CD4-positive, alpha-beta T cell treated with Interleukin-1 beta for 1 hour (primary cell): ENCODE measurements around the gene LYSET.
"Not testable (repeated sequence)": the region's sequence is repeated elsewhere in the genome, so short reads cannot be mapped to it uniquely, and the experiment has no call there.

Experiments used
- DNase-seq, 2 donors: peaks; one replicate each; pipeline ENCODE4 v3.0.0-alpha.2; 2020 to 2022

LYSET gene

DNA sequence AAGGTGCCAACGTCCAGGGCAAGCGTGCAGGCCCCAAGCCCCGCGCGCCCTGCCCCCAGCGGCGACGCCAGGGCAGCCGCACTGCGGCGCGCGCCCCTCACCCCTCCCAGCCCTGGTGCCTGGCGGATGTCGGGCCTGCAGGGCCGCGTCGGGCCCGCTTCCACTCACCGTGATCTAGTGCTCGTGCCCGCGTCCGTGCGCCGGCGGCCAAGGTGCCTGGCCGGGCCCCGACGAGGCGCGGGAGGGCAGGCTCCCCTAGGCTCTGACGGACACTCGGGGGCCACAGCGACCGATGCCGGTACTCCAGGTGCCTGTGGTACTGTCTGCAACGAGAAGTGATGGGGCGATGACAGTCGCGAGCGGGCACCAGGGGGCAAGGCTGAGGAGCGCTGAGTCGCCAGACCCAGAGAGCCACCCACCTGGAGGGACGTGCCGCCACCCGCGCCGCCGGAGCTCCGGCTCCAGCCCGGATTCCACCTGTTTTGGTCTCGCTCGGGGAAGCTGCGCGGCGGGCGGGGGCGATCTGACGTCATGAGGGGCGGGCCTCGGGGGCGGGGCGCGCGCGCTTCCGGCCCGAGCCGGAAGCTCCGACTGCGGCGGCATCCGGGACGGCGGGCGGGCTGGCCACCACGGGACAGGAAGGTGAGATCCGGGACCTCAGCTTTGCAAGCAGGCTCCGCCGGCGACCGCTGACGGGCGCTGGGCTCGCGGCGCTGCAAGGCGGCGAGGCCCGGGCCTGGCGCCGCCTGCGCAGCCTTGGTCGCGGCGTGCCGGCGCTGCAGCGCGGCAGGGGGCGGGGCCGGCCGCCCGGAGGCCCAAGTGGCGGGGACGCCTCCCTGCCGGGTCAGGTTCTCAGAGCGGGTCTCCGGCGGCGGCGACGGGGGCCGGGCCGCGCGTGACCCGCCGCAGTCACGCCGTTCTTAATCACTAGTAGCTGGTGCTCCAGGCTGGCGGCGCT is at the start of gene LYSET, which contains the start of gene MOAP1:
TSS of gene LYSET (plus strand) at position 927 of the 958 bp plus-strand sequence. CDS start 89 bp downstream, outside the sequence.
TSS of gene MOAP1 (minus strand) at position 507 of the 958 bp plus-strand sequence. CDS start 655 bp downstream, outside the sequence.
- DNase-seq = peak; percentile 94 to 95

GRCh38 chr14:93135399-93135798 is 49.7 kb upstream of the LYSET start:
- DNase-seq = no peak

GRCh38 chr14:93136009-93136408 is 49.1 kb upstream of the LYSET start:
- DNase-seq = no peak

DNA sequence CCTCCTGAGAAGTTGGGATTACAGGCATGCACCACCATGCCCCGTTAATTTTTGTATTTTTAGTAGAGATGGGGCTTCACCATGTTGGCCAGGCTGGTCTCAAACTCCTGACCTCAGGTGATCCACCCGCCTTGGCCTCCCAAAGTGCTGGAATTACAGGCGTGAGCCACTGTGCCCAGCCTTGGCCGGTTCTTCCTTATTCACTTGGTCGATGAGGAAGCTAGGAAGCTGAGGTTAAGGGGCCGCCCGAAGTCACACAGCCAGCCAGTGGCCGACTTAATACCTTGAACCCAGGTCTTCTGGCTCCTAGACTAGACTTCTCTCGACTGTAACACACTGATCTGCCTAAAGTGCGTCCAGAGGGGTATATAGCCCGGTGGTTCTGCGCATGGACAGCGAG is 48.6 kb upstream of the LYSET start:
- not testable (repeated sequence) for DNase-seq

- DNase-seq = no peak
Observed at GRCh38 chr14:93137864-93138263, 47.3 kb upstream of the LYSET start.

GRCh38 chr14:93142854-93143652 is 42.1 kb upstream of the LYSET start:
- DNase-seq = no peak

DNA sequence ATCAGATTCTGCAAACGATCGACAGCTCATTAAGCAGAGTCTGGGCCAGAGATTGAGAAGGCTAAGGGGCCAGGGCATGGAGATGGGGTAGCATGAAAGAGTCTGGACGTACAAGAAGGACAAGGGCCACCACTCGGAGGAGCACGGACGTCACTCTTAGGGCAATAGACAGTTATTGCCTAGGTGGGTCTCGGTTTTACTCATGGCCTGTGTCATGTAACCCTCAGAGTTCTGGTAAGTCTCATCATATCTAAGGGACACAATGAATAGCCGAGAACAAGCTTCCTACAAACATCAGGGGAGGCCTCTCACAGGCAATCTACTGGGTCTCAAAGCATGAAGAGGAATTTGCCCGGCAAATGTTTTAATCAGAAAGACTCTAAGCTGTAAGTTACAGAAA is 39.0 kb upstream of the LYSET start:
- no peak for DNase-seq

- no peak for DNase-seq
Observed at GRCh38 chr14:93148979-93149378, 36.1 kb upstream of the LYSET start.

DNA sequence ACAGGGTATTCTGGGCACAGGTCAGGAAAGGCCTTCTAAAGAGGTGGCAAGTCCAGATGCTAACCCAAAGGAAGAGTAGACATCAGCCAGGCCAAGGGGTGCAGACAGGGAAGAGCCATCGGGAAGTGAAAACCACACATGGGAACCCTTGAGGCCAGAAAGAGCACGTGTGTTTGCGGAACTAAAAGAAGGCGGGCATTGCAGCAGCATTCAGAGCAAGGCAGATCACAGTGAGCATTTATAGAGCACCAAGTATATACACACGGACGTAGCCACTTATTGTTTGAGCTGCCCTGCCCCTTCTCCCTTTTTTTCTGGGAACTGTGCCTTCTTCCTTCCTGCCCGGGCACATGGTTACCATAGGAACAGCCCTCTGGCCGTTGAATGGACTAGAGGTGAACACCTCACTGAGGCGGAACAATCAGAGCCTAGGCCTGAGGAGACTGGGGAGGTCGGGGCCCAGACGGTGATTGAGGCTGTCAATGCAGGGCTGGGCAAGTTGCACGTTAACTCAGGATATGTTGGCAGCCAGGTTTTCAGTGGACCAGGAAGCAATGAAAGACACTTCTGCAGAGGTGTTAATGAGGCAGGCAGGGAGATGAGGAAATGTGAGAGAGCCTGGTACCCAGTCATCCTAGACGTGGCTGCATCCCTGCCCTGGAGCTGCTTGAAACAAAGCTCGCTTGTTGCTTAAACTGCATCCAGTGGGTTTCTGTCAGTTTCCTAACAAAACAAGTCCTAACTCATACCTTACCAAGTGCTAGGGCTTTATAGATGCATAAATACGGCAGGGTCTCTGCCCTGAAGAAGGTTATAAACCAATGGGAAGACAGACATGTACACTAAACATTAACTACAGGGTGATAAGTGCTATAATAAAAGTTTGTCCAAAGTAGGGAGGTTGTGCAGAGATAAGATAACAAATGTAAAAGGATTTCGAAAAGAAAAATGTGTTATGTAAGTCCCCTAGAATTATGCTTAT is 34.6 kb upstream of the LYSET start:
- DNase-seq = peak in 1 of 2 donors; percentile 17

GRCh38 chr14:93153121-93153520 is 32.0 kb upstream of the LYSET start:
- no peak for DNase-seq

DNA sequence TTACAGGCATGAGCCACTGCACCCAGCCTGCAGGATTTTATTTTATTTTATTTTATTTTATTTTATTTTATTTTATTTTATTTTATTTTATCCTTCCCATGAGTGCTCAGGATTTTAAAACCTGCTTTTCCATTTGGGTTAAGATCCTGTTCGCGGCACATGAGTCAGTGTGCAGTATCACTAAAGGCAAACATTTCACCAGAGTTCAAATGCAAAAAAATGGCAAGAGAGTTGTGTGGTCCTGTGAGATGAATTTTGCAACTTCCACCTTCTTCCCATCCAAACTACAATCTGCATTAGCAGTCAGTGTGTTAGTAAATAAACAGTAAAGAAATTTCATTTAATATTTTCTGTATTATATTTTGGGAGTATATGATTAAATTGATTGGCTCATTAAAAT is 29.4 kb upstream of the LYSET start:
- no peak for DNase-seq

DNA sequence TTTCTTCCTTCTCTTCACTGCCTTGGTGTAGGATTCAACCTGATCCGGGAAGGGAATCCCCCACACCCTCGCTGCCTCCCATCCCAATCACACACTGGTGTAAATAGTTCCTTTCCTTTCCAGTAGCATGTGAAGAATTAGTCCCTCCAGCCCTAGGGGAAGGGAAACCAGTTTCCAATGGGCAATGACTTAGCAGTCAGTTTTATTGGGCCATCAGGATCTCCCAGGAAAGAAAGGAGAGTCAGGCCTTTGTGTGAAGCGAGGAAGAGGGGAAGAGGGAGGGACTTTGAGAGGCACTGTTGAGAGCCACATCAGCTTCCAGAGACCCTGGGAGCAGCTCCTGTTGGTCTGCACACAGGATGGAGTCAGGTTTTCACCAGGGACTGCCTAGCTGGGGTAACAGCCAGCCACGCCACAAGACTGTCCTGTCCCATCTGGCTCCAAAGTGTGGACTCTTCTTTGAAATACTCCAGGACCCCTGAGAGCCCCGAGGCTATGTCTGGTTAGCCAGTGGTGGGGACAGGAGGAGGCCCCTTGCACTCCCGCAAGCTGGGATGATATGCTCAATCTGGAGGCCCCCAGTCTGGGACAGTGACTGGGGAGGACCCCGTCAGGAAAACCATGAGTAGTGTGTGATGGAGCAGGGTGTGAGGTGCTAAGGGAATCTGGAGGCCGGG is 28.3 kb upstream of the LYSET start:
- DNase-seq = no peak

DNA sequence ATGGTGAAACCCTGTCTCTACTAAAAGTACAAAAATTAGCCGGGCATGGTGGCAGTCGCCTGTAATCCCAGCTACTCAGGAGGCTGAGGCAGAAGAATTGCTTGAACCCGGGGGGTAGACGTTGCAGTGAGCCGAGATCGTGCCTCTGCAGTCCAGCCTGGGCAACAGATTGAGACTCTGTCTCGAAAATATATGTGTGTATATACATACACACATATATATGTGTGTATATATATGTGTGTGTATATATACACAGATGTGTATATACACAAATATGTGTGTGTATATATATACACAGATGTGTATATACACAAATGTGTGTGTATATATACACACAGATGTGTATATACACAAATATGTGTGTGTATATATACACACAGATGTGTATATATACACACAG is 26.8 kb upstream of the LYSET start:
- not testable (repeated sequence) for DNase-seq

GRCh38 chr14:93159625-93160352 is 25.3 kb upstream of the LYSET start:
- DNase-seq = not testable (repeated sequence)

GRCh38 chr14:93160353-93160801 is 24.7 kb upstream of the LYSET start:
- no peak for DNase-seq

DNA sequence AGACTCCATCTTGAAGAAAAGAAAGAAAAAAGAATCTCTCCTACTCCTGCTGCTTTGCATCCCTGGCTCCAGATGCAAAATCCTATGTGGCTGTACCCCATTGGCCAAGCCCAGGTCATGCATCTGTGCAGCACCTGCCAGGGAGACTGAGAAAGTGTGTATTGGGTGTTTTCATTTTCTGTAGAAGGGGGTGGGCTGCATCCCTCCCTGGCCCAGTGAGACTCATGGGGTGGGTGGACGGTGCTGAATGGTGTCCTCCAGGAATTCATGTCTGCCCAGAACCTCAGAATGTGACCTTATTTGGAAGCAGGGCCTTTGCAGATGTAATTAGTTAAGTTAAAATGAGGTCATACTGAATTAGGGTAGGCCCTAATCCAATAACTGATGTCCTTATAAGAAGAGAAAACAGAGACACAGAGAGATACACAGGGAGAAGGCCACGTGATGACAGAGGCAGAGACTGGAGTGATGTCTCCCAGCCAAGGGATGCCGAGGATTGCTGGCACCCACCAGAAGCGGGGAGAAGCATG is 23.6 kb upstream of the LYSET start:
- DNase-seq = no peak

- no peak for DNase-seq
Observed at GRCh38 chr14:93163564-93163963, 21.6 kb upstream of the LYSET start.

- DNase-seq = not testable (repeated sequence)
Observed at GRCh38 chr14:93165271-93166265, 19.5 kb upstream of the LYSET start.

GRCh38 chr14:93168610-93169009 is 16.5 kb upstream of the LYSET start:
- DNase-seq = not testable (repeated sequence)
